NB4 (cell line): Measurements from ENCODE around the gene HECW1.

Experiments
- MYC ChIP-seq: IDR thresholded peaks from 2 replicates; pipeline ENCODE4 v1.6.1; 2011; ENCODE audit warnings: low read depth, low read length
- POLR2A ChIP-seq: IDR thresholded peaks from 2 replicates; pipeline ENCODE4 v1.6.1; 2011; ENCODE audit warnings: mild to moderate bottlenecking; ENCODE audit not compliant: insufficient read length; ENCODE audit errors: extremely low read depth
- TF ChIP-seq, protein P1 (sequence below): IDR thresholded peaks from one replicate; pipeline ENCODE4 v1.5.1; 2012; ENCODE audit warnings: low read depth, low read length
- TF ChIP-seq, protein P2 (sequence below): IDR thresholded peaks from 2 replicates; pipeline ENCODE4 v1.6.1; 2011; ENCODE audit warnings: low read depth, low read length

DNA sequence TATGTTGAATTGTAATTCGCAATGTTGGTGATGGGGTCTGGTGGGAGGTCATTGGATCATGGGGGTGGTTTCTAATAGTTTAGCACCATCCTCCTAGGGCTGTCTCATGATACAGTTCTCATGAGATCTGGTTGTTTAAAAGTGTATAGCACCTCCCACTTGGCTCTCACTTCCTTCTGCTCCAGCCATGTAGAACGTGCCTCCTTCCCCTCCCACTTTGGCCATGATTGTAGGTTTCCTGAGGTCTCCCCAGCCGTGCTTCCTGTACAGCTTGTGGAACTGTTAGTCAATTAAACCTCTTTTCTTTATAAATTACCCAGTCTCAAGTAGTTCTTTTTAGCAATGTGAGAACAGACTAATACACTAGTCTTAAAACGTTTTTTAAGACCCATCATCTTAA is 15.6 kb upstream of the HECW1 start:
- TF ChIP-seq, protein P1, sequence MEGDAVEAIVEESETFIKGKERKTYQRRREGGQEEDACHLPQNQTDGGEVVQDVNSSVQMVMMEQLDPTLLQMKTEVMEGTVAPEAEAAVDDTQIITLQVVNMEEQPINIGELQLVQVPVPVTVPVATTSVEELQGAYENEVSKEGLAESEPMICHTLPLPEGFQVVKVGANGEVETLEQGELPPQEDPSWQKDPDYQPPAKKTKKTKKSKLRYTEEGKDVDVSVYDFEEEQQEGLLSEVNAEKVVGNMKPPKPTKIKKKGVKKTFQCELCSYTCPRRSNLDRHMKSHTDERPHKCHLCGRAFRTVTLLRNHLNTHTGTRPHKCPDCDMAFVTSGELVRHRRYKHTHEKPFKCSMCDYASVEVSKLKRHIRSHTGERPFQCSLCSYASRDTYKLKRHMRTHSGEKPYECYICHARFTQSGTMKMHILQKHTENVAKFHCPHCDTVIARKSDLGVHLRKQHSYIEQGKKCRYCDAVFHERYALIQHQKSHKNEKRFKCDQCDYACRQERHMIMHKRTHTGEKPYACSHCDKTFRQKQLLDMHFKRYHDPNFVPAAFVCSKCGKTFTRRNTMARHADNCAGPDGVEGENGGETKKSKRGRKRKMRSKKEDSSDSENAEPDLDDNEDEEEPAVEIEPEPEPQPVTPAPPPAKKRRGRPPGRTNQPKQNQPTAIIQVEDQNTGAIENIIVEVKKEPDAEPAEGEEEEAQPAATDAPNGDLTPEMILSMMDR = no peak
- TF ChIP-seq POLR2A (no peak), MYC (no peak)
- TF ChIP-seq, protein P2, sequence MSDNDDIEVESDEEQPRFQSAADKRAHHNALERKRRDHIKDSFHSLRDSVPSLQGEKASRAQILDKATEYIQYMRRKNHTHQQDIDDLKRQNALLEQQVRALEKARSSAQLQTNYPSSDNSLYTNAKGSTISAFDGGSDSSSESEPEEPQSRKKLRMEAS = no peak
